ENCODE results near the gene WDR12. TPM values are rescaled to one million over a fixed set of nuclear protein-coding genes. Genes with fewer than 3 reads are reported as not detected.

WDR12 gene
- total and polyA plus RNA-seq, 4 donors, result 9.4 to 36.1 (median 16.3) TPM

- Histone ChIP-seq H3K27me3 (ENCODE audit: control insufficient read depth in 3 of 3, insufficient read depth in 3 of 3, low read length in 2 of 3) (no peaks in the 10 kb centered on the region), H3K4me3 (no peak overlapping the region), H3K9ac (ENCODE audit: insufficient read depth in 1 of 2, low read length in 2 of 2) (no peak overlapping the region), H3K4me1 (ENCODE audit: control insufficient read depth in 5 of 5, insufficient read depth in 5 of 5, low read length in 5 of 5) (no peaks in the 10 kb centered on the region), H3K9me3 (ENCODE audit: control insufficient read depth in 4 of 4, insufficient read depth in 3 of 4, low read length in 3 of 4) (no peaks in the 10 kb centered on the region), H3K36me3 (ENCODE audit: control insufficient read depth in 4 of 4, insufficient read depth in 4 of 4, low read length in 4 of 4) (no peaks in the 10 kb centered on the region), H3K27ac (ENCODE audit: low read depth in 1 of 2, low read length in 1 of 2) (no peak overlapping the region)
- WGBS, 2 donors, result 50 to 67% methylated on average over 8 of the region's 8 CpGs
- no peak for ATAC-seq (ENCODE audit: insufficient read depth, low FRiP score)
- no peak for DNase-seq
- no peak for TF ChIP-seq CTCF (IDR thresholded peaks at IDR 0.05; ENCODE audit: control extremely low read depth, extremely low read depth)
Observed at GRCh38 chr2:202848813-202849212, 62.7 kb downstream of the WDR12 start.

GRCh38 chr2:202847693-202848524 is 63.6 kb downstream of the WDR12 start:
- no peak overlapping the region for H3K9ac ChIP-seq (ENCODE audit: insufficient read depth in 1 of 2, low read length in 2 of 2)

GRCh38 chr2:202844656-202845055 is 66.8 kb downstream of the WDR12 start:
- Histone ChIP-seq H3K4me3 (no peak overlapping the region), H3K9ac (ENCODE audit: insufficient read depth in 1 of 2, low read length in 2 of 2) (no peak overlapping the region), H3K27ac (ENCODE audit: low read depth in 1 of 2, low read length in 1 of 2) (no peak overlapping the region), H3K36me3 (ENCODE audit: control insufficient read depth in 4 of 4, insufficient read depth in 4 of 4, low read length in 4 of 4) (peaks cover 0 to 5% (median 0%) of the 10 kb centered on the region in 4 donors), H3K9me3 (ENCODE audit: control insufficient read depth in 4 of 4, insufficient read depth in 3 of 4, low read length in 3 of 4) (peaks cover 4 to 9% (median 5%) of the 10 kb centered on the region in 4 donors), H3K27me3 (ENCODE audit: control insufficient read depth in 3 of 3, insufficient read depth in 3 of 3, low read length in 2 of 3) (no peaks in the 10 kb centered on the region), H3K4me1 (ENCODE audit: control insufficient read depth in 5 of 5, insufficient read depth in 5 of 5, low read length in 5 of 5) (no peaks in the 10 kb centered on the region)
- DNase-seq, result no peak
- no peak for ATAC-seq (ENCODE audit: insufficient read depth, low FRiP score)
- TF ChIP-seq CTCF (IDR thresholded peaks at IDR 0.05; ENCODE audit: control extremely low read depth, extremely low read depth), result no peak
- WGBS, 2 donors, result 82 to 84% methylated on average over 2 of the region's 2 CpGs

More at GRCh38 chr2:202847693-202848524, 63.6 kb downstream of the WDR12 start:
- Histone ChIP-seq H3K27me3 (ENCODE audit: control insufficient read depth in 3 of 3, insufficient read depth in 3 of 3, low read length in 2 of 3) (no peaks in the 10 kb centered on the region), H3K4me3 (no peak overlapping the region), H3K4me1 (ENCODE audit: control insufficient read depth in 5 of 5, insufficient read depth in 5 of 5, low read length in 5 of 5) (no peaks in the 10 kb centered on the region), H3K36me3 (ENCODE audit: control insufficient read depth in 4 of 4, insufficient read depth in 4 of 4, low read length in 4 of 4) (peaks cover 0 to 5% (median 0%) of the 10 kb centered on the region in 4 donors), H3K27ac (ENCODE audit: low read depth in 1 of 2, low read length in 1 of 2) (no peak overlapping the region), H3K9me3 (ENCODE audit: control insufficient read depth in 4 of 4, insufficient read depth in 3 of 4, low read length in 3 of 4) (peaks cover 0 to 5% (median 5%) of the 10 kb centered on the region in 4 donors)
- WGBS, 2 donors, result 91 to 94% methylated on average over 9 of the region's 9 CpGs
- no peak for TF ChIP-seq CTCF (IDR thresholded peaks at IDR 0.05; ENCODE audit: control extremely low read depth, extremely low read depth)
- no peak for ATAC-seq (ENCODE audit: insufficient read depth, low FRiP score)
- DNase-seq, result no peak
